ENCODE results near the gene RNF32. TPM values are rescaled to one million over a fixed set of nuclear protein-coding genes. Genes with fewer than 3 reads are reported as not detected.
"Not testable (repeated sequence)": the region's sequence is repeated elsewhere in the genome, so short reads cannot be mapped to it uniquely, and the experiment has no call there.

RNF32 gene
- polyA plus RNA-seq, 6 donors from 2014 or later = 1.3 to 3.4 (median 2.8) TPM; not detected in 1

GRCh38 chr7:156677374-156678054, 36.9 kb downstream of the RNF32 start:
- no peak for ATAC-seq (ENCODE audit: low read depth in 2 of 2)
- H3K4me1 Mint-ChIP-seq = no peaks in the 10 kb centered on the region
- H3K4me3 Mint-ChIP-seq = no peak overlapping the region
- H3K9me3 Mint-ChIP-seq = no peaks in the 10 kb centered on the region
- DNase-seq = no peak
- peaks cover 19 to 31% of the 10 kb centered on the region in 2 donors for H3K36me3 Mint-ChIP-seq
- H3K27ac Mint-ChIP-seq = peak overlapping the region in 1 of 6 donors; percentile 82
- no peaks in the 10 kb centered on the region for H3K27me3 Mint-ChIP-seq

GRCh38 chr7:156680281-156680680, 39.7 kb downstream of the RNF32 start:
- peak overlapping the region in 1 of 6 donors; percentile 43 for H3K27ac Mint-ChIP-seq
- H3K4me3 Mint-ChIP-seq = no peak overlapping the region
- H3K9me3 Mint-ChIP-seq = no peaks in the 10 kb centered on the region
- no peaks in the 10 kb centered on the region for H3K27me3 Mint-ChIP-seq
- no peaks in the 10 kb centered on the region for H3K4me1 Mint-ChIP-seq
- ATAC-seq (ENCODE audit: low read depth in 2 of 2) (no peak), DNase-seq (no peak)
- peaks cover 23 to 36% of the 10 kb centered on the region in 2 donors for H3K36me3 Mint-ChIP-seq

- Mint-ChIP-seq H3K27me3 (no peaks in the 10 kb centered on the region), H3K9me3 (no peaks in the 10 kb centered on the region), H3K4me1 (no peaks in the 10 kb centered on the region), H3K4me3 (no peak overlapping the region), H3K36me3 (peaks cover 8 to 22% of the 10 kb centered on the region in 2 donors), H3K27ac (no peak overlapping the region)
- DNase-seq (no peak), ATAC-seq (ENCODE audit: low read depth in 2 of 2) (no peak)
Measured at GRCh38 chr7:156682928-156683327, 42.4 kb downstream of the RNF32 start.

GRCh38 chr7:156684251-156684650, 43.7 kb downstream of the RNF32 start:
- Mint-ChIP-seq H3K4me3 (no peak overlapping the region), H3K36me3 (peaks cover 8 to 16% of the 10 kb centered on the region in 2 donors), H3K9me3 (no peaks in the 10 kb centered on the region), H3K27ac (peak overlapping the region in 1 of 6 donors; percentile 90), H3K27me3 (no peaks in the 10 kb centered on the region), H3K4me1 (no peaks in the 10 kb centered on the region)
- ATAC-seq (ENCODE audit: low read depth in 2 of 2) (no peak), DNase-seq (no peak)

- Mint-ChIP-seq H3K36me3 (peaks cover 8 to 16% of the 10 kb centered on the region in 2 donors), H3K4me1 (no peaks in the 10 kb centered on the region), H3K9me3 (no peaks in the 10 kb centered on the region), H3K4me3 (no peak overlapping the region), H3K27ac (peak overlapping the region in 1 of 6 donors; percentile 90), H3K27me3 (no peaks in the 10 kb centered on the region)
- DNase-seq (no peak), ATAC-seq (ENCODE audit: low read depth in 2 of 2) (no peak)
Measured at GRCh38 chr7:156684661-156685060, 44.1 kb downstream of the RNF32 start.

GRCh38 chr7:156691764-156692163, 51.2 kb downstream of the RNF32 start:
- DNase-seq (no peak), ATAC-seq (ENCODE audit: low read depth in 2 of 2) (no peak)
- H3K9me3 Mint-ChIP-seq = peaks cover 3 to 23% (median 15%) of the 10 kb centered on the region in 7 donors
- no peaks in the 10 kb centered on the region for H3K27me3 Mint-ChIP-seq
- peaks cover 0 to 6% (median 0%) of the 10 kb centered on the region in 3 donors for H3K4me1 Mint-ChIP-seq
- H3K36me3 Mint-ChIP-seq = peaks cover 27 to 34% of the 10 kb centered on the region in 2 donors
- H3K27ac Mint-ChIP-seq = no peak overlapping the region
- no peak overlapping the region for H3K4me3 Mint-ChIP-seq

GRCh38 chr7:156692849-156693248, 52.3 kb downstream of the RNF32 start:
- no peaks in the 10 kb centered on the region for H3K27me3 Mint-ChIP-seq
- H3K4me3 Mint-ChIP-seq = no peak overlapping the region
- DNase-seq (no peak), ATAC-seq (ENCODE audit: low read depth in 2 of 2) (no peak)
- peaks cover 0 to 6% (median 0%) of the 10 kb centered on the region in 3 donors for H3K4me1 Mint-ChIP-seq
- H3K9me3 Mint-ChIP-seq = peaks cover 7 to 33% (median 25%) of the 10 kb centered on the region in 7 donors
- H3K36me3 Mint-ChIP-seq = peaks cover 33 to 45% of the 10 kb centered on the region in 2 donors
- H3K27ac Mint-ChIP-seq = peak overlapping the region in 1 of 6 donors; percentile 5

- no peak overlapping the region for H3K4me3 Mint-ChIP-seq
- peaks cover 0 to 6% (median 0%) of the 10 kb centered on the region in 3 donors for H3K4me1 Mint-ChIP-seq
- H3K27ac Mint-ChIP-seq = peak overlapping the region in 1 of 6 donors; percentile 15
- ATAC-seq (ENCODE audit: low read depth in 2 of 2) (no peak), DNase-seq (no peak)
- no peaks in the 10 kb centered on the region for H3K27me3 Mint-ChIP-seq
- H3K9me3 Mint-ChIP-seq = peaks cover 7 to 41% (median 31%) of the 10 kb centered on the region in 7 donors
- H3K36me3 Mint-ChIP-seq = peaks cover 33 to 49% of the 10 kb centered on the region in 2 donors
Measured at GRCh38 chr7:156693627-156694026, 53.1 kb downstream of the RNF32 start.

- H3K9me3 Mint-ChIP-seq = peaks cover 7 to 58% (median 46%) of the 10 kb centered on the region in 7 donors
- peaks cover 51 to 61% of the 10 kb centered on the region in 2 donors for H3K36me3 Mint-ChIP-seq
- not testable (repeated sequence) for H3K4me1 Mint-ChIP-seq; H3K4me3 Mint-ChIP-seq; H3K27me3 Mint-ChIP-seq; DNase-seq; ATAC-seq (ENCODE audit: low read depth in 2 of 2)
- H3K27ac Mint-ChIP-seq = peak overlapping the region in 1 of 6 donors; percentile 6
Measured at GRCh38 chr7:156697283-156697682, 56.7 kb downstream of the RNF32 start.

GRCh38 chr7:156698512-156698911, 57.9 kb downstream of the RNF32 start:
- not testable (repeated sequence) for H3K4me1 Mint-ChIP-seq; H3K4me3 Mint-ChIP-seq; DNase-seq; H3K27me3 Mint-ChIP-seq; H3K27ac Mint-ChIP-seq; ATAC-seq (ENCODE audit: low read depth in 2 of 2)
- peaks cover 7 to 60% (median 48%) of the 10 kb centered on the region in 7 donors for H3K9me3 Mint-ChIP-seq
- H3K36me3 Mint-ChIP-seq = peaks cover 48 to 59% of the 10 kb centered on the region in 2 donors

- H3K36me3 Mint-ChIP-seq = peaks cover 52 to 53% of the 10 kb centered on the region in 2 donors
- not testable (repeated sequence) for DNase-seq; H3K27me3 Mint-ChIP-seq; H3K27ac Mint-ChIP-seq; H3K4me3 Mint-ChIP-seq; ATAC-seq (ENCODE audit: low read depth in 2 of 2)
- peaks cover 7 to 26% (median 8%) of the 10 kb centered on the region in 3 donors for H3K4me1 Mint-ChIP-seq
- peaks cover 3 to 45% (median 36%) of the 10 kb centered on the region in 7 donors for H3K9me3 Mint-ChIP-seq
Measured at GRCh38 chr7:156701787-156702186, 61.2 kb downstream of the RNF32 start.

- H3K27me3 Mint-ChIP-seq = no peaks in the 10 kb centered on the region
- H3K9me3 Mint-ChIP-seq = peaks cover 0 to 45% (median 33%) of the 10 kb centered on the region in 7 donors
- no peak overlapping the region for H3K27ac Mint-ChIP-seq
- DNase-seq (no peak), ATAC-seq (ENCODE audit: low read depth in 2 of 2) (no peak)
- peaks cover 52 to 53% of the 10 kb centered on the region in 2 donors for H3K36me3 Mint-ChIP-seq
- H3K4me1 Mint-ChIP-seq = peaks cover 7 to 32% (median 8%) of the 10 kb centered on the region in 3 donors
- H3K4me3 Mint-ChIP-seq = no peak overlapping the region
Measured at GRCh38 chr7:156702399-156702798, 61.8 kb downstream of the RNF32 start.

- H3K9me3 Mint-ChIP-seq = peaks cover 0 to 45% (median 31%) of the 10 kb centered on the region in 7 donors
- H3K4me3 Mint-ChIP-seq = no peak overlapping the region
- no peak for DNase-seq
- H3K4me1 Mint-ChIP-seq = peaks cover 7 to 32% (median 8%) of the 10 kb centered on the region in 3 donors
- no peak overlapping the region for H3K27ac Mint-ChIP-seq
- no peak for ATAC-seq (ENCODE audit: low read depth in 2 of 2)
- H3K36me3 Mint-ChIP-seq = peaks cover 53 to 60% of the 10 kb centered on the region in 2 donors
- H3K27me3 Mint-ChIP-seq = no peaks in the 10 kb centered on the region
Measured at GRCh38 chr7:156703209-156703608, 62.6 kb downstream of the RNF32 start.
